ENCODE measurements around the gene CBFA2T2.
"Not testable (repeated sequence)": the region's sequence is repeated elsewhere in the genome, so short reads cannot be mapped to it uniquely, and the experiment has no call there.

Gene CBFA2T2

GRCh38 chr20:33621717-33622400, 132.0 kb downstream of the CBFA2T2 start:
- in situ Hi-C loops (cut with MboI; ENCODE audit: low sequenced_read_pairs): no loop called here

- in situ Hi-C loops (cut with MboI; ENCODE audit: low sequenced_read_pairs): no loop called here
Measured at GRCh38 chr20:33622705-33623365, 132.9 kb downstream of the CBFA2T2 start.

- in situ Hi-C loops (cut with MboI; ENCODE audit: low sequenced_read_pairs): no loop called here
Measured at GRCh38 chr20:33624399-33624798, 134.5 kb downstream of the CBFA2T2 start.

DNA sequence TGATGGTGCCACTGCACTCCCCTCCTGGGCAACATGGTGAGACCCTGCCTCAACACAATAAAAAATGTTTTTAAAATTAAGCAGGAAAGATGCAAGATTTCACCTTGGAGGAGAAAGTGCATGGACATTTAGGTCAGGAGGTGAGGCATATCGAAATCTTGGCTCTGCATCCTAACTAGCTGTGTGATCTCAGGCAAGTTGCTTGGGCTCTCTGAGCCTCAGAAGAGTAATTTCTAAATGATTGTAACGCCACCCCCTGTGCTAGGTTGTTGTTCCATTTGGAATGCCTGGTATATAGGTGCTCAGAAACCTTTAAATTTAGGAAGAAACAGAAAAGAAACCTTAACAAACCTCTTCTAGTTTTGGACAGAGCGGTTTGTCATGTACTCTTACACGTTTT, 136.3 kb downstream of the CBFA2T2 start:
- in situ Hi-C loops (cut with MboI; ENCODE audit: low sequenced_read_pairs): no loop called here

GRCh38 chr20:33627577-33628216, 137.8 kb downstream of the CBFA2T2 start:
- in situ Hi-C loops (cut with MboI; ENCODE audit: low sequenced_read_pairs): no loop called here

DNA sequence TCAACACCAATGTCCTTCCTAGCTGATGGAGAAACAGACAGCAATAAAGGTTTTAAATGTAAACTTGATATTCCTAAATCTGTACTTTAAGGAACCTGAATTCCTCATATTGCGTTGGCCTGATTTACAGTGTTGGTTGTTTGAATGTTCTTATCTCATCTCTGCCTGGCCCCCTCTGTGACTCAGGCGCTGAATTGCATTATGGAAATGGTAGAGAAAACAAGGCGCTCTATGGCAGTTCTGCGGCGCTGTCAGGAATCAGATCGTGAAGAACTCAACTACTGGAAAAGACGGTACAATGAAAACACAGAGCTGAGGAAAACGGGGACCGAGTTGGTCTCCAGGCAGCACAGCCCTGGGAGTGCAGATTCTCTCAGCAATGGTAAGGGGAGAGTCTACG, 139.6 kb downstream of the CBFA2T2 start:
- in situ Hi-C loops (cut with MboI; ENCODE audit: low sequenced_read_pairs): no loop called here

DNA sequence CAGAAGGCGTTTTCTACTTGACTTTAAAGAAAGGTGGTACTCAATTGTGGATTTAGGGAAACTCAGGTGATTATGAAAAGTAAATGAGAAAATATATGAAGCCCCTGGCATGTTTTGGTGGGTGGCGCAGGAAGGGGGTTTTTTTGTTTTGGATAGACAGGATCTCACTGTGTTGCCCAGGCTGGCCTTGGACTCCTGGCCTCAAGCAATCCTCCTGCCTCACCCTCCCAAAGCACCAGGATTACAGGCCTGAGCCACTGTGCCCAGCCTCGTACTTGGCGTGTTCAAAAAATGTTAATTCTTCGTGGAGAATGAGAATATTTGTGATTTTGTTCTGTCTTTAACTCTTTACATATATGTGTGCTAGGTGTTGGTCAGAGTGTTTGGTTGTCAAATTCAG, 140.1 kb downstream of the CBFA2T2 start:
- in situ Hi-C loops (cut with MboI; ENCODE audit: low sequenced_read_pairs): no loop called here

DNA sequence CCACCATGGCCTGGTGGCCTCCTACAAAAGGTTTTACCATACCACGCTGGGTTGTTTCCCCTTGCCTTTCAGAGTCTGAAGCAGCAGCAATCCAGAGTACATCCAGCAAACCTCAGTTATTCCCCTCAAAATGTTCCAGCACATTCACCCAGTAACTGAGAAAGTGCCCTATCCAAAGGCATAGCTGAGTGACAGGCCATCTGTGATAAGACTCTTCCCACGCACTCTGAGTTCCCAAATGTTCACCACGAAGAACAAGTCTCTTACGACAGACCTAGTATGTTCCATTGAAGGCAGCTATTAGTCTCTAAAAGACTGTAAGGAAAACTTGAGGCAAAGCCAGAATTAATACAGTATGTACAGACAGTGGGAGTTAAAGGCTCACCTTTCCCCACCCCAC, 140.6 kb downstream of the CBFA2T2 start:
- in situ Hi-C loops (cut with MboI; ENCODE audit: low sequenced_read_pairs): no loop called here

DNA sequence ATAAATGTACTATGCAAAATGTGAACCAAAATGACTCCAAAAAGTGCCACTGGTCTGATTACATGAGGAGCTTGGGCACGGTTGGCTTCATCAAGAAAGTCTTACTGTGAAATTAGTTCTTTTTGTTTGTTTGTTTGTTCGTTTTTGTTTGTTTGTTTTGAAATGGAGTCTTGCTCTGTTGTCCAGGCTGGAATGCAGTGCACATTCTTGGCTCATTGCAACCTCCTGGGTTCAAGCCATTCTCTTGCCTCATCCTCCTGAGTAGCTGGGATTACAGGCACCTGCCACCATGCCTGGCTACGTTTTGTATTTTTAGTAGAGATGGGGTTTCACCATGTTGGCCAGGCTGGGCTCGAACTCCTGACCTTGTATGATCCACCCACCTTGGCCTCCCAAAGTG, 142.0 kb downstream of the CBFA2T2 start:
- in situ Hi-C loops (cut with MboI; ENCODE audit: low sequenced_read_pairs): not testable (repeated sequence)

DNA sequence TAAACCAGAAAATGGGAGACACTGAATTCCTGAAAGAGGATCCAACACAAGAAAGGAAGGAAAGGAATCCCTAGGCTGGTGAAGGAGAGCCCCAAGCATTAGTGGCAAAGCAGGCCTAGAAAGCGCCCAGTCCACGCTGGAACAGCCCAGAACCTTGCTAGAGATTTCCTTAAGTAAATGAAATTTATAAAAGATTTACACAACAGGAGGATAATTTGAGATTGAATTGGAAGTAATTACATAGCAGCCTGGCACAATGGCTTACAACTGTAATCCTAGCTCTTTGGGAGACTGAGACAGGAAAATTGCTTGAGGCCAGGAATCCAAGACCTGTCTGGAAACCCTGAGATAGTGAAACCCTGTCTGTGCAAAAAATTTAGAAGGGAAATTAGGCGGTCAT, 145.4 kb downstream of the CBFA2T2 start:
- in situ Hi-C loops (cut with MboI; ENCODE audit: low sequenced_read_pairs): no loop called here

DNA sequence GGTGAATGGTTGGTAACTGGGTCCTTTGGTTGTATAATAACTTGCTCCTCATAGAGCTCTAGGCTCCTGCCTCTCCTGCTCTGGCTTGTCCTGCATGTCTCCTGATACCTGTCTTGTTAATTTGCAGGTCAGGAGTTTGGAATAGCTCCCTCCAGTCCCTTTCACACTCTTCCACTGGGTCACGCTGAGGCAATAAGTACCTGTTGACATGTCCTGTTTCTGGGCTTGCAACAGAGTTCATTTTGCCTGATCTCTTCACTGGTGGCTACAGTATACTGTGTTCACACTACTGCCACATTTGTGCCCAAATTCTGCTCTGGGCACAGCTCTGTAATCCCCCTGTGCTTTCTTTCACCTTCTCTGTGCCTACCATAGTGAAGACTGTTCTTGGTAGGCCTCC, 146.9 kb downstream of the CBFA2T2 start:
- in situ Hi-C loops (cut with MboI; ENCODE audit: low sequenced_read_pairs): no loop called here

DNA sequence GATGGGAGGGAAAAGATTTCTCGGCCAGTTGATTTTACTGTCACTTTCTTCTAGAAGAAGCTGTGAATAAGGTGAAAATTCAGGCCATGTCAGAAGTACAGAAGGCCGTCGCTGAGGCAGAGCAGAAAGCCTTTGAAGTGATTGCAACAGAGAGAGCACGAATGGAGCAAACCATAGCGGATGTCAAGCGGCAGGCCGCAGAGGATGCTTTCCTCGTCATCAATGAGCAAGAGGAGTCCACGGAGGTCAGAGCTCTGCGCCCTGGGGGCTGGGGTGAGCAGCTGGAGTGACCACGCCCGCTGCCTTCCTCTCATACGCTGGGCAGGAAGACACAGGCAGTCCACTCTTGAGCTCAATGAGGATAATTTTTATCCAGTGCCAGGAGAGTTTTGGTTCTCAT, 150.4 kb downstream of the CBFA2T2 start:
- in situ Hi-C loops (cut with MboI; ENCODE audit: low sequenced_read_pairs): no loop called here

GRCh38 chr20:33644313-33645071, 154.6 kb downstream of the CBFA2T2 start:
- in situ Hi-C loops (cut with MboI; ENCODE audit: low sequenced_read_pairs): no loop called here

DNA sequence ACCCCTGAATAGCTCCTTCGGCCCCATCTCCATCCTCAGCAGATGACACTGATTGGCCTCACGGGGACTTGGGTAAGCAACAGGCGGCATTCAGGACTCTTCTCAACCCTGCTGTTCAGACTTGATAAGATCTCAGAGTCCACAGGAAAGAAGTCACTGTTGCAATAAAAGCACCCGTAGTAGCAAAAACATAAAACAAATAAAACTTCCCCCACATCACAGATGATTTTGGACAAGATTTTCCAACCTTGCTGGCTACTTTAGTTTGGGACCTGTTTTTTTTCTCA, 155.1 kb downstream of the CBFA2T2 start:
- in situ Hi-C loops (cut with MboI; ENCODE audit: low sequenced_read_pairs): no loop called here

- in situ Hi-C loops (cut with MboI; ENCODE audit: low sequenced_read_pairs): no loop called here
Measured at GRCh38 chr20:33645396-33645795, 155.5 kb downstream of the CBFA2T2 start.

GRCh38 chr20:33646191-33646590, 156.3 kb downstream of the CBFA2T2 start:
- in situ Hi-C loops (cut with MboI; ENCODE audit: low sequenced_read_pairs): no loop called here

GRCh38 chr20:33646959-33647602, 157.2 kb downstream of the CBFA2T2 start:
- in situ Hi-C loops (cut with MboI; ENCODE audit: low sequenced_read_pairs): not testable (repeated sequence)

- in situ Hi-C loops (cut with MboI; ENCODE audit: low sequenced_read_pairs): no loop called here
Measured at GRCh38 chr20:33647603-33648395, 157.9 kb downstream of the CBFA2T2 start.

DNA sequence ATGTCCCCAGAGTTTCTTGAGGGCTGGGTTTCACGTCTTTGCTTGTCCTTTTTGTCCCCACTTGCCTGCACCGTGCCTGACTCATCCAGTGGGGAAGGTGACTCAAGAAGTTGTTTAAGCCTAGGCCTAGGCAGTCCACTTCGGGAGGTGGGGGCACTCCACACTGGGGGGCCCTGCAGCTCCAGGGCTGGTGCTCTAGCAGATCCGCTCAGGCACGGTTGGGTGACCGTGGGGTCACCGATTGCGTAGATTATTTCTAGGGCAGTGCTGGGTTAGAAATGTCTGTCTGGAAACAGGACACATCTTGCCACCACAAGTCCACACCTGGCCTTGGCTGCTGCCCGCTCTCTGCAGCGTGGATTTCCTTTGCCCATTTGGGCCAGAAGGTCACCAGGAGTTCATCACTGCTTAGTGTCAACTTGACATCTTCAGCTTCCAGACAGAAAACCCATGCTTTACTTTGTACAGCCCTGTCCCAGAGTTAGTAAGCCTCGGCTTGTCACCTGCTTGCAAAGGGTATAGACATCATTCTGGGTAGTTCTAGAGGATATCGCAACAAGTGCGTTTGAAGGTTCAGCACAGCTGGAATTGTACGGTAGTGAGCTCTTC, 158.6 kb downstream of the CBFA2T2 start:
- in situ Hi-C loops (cut with MboI; ENCODE audit: low sequenced_read_pairs): no loop called here

GRCh38 chr20:33649201-33649681, 159.3 kb downstream of the CBFA2T2 start:
- in situ Hi-C loops (cut with MboI; ENCODE audit: low sequenced_read_pairs): no loop called here
